ENCODE measurements around the gene PTF1A. TPM values are rescaled to one million over a fixed set of nuclear protein-coding genes. Genes with fewer than 3 reads are reported as not detected.
"Not testable (repeated sequence)": the region's sequence is repeated elsewhere in the genome, so short reads cannot be mapped to it uniquely, and the experiment has no call there.

PTF1A gene
- total RNA-seq, 1 donor from 2014 or later: 0.51 TPM

DNA sequence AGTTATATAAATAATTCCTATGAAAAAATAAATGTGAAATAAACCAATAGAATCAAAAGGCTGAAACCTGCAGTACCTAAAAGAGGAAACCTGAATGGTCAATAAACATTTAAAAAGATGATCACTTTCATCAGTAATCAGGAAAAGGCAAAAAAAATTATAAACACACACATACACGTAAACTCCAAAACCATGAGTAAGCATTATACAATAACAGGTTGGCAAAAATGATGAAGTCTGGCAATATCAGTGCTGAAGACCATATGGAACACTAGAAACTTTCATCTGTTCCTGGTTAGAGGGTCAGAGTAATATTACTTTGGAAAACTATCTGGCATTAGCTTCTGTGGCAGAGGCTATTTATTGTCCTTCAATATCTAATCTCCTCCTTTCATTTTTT, 38.5 kb downstream of the PTF1A start:
- Mint-ChIP-seq H3K4me1 (ENCODE audit: unreplicated experiment) (no peaks in the 10 kb centered on the region), H3K27me3 (peaks cover 32% of the 10 kb centered on the region), H3K27ac (no peak overlapping the region), H3K36me3 (no peaks in the 10 kb centered on the region), H3K9me3 (no peaks in the 10 kb centered on the region), H3K4me3 (no peak overlapping the region)
- DNase-seq (ENCODE audit: extremely low spot score, unreplicated experiment): no peak
- TF ChIP-seq, protein P1, sequence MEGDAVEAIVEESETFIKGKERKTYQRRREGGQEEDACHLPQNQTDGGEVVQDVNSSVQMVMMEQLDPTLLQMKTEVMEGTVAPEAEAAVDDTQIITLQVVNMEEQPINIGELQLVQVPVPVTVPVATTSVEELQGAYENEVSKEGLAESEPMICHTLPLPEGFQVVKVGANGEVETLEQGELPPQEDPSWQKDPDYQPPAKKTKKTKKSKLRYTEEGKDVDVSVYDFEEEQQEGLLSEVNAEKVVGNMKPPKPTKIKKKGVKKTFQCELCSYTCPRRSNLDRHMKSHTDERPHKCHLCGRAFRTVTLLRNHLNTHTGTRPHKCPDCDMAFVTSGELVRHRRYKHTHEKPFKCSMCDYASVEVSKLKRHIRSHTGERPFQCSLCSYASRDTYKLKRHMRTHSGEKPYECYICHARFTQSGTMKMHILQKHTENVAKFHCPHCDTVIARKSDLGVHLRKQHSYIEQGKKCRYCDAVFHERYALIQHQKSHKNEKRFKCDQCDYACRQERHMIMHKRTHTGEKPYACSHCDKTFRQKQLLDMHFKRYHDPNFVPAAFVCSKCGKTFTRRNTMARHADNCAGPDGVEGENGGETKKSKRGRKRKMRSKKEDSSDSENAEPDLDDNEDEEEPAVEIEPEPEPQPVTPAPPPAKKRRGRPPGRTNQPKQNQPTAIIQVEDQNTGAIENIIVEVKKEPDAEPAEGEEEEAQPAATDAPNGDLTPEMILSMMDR (conservative IDR thresholded peaks at IDR 0.05): no peak

DNA sequence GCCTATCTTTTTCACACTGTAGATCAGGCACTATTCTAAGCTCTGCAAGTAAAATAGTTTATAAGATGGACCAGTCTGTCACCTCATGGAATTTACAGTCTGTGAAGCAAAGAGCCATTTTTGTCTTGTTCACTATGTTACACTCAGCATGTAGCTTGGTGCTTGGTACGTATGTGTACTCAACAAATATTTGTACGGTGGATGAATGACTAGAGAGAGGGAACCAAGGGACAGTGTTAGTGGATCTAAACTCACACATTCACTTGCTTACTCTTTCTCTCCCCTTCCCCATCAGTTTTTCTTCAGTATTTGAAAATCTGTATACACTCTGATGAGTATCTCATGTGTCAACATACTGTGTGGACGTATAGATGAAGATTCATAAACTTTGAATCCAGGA, 45.9 kb downstream of the PTF1A start:
- no peak for DNase-seq (ENCODE audit: extremely low spot score, unreplicated experiment)
- Mint-ChIP-seq H3K36me3 (no peaks in the 10 kb centered on the region), H3K27me3 (peaks cover 4% of the 10 kb centered on the region), H3K4me3 (no peak overlapping the region), H3K9me3 (no peaks in the 10 kb centered on the region), H3K4me1 (ENCODE audit: unreplicated experiment) (no peaks in the 10 kb centered on the region), H3K27ac (no peak overlapping the region)
- TF ChIP-seq, protein P1 (conservative IDR thresholded peaks at IDR 0.05): no peak

DNA sequence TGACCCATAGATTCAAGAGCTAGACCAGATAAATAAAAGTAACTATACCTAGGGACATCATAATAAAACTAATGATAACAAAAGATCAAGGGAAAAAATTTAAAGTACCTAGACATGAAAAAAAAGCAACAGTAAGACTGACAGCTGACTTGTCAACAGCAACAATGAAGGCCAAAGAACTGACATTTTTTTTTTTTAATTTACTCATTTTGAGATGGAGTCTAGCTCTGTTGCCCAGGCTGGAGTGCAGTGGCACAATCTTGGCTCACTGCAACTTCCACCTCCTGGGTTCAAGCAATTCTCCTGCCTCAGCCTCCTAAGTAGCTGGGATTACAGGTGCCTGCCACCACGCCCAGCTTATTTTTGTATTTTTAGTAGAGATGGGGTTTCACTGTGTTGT, 49.7 kb downstream of the PTF1A start:
- not testable (repeated sequence) for H3K36me3 Mint-ChIP-seq; H3K4me3 Mint-ChIP-seq; DNase-seq (ENCODE audit: extremely low spot score, unreplicated experiment); H3K27me3 Mint-ChIP-seq; H3K9me3 Mint-ChIP-seq; H3K4me1 Mint-ChIP-seq (ENCODE audit: unreplicated experiment); H3K27ac Mint-ChIP-seq

Other genes starting within 250 kb of the PTF1A start
- gene MSRB2, start 96.7 kb upstream of the PTF1A start, total RNA-seq (ENCODE audit: low replicate concordance): 22.6 and 26.6 TPM in 2 replicates
- gene C10orf67, start 152.5 kb downstream of the PTF1A start, total RNA-seq (ENCODE audit: low replicate concordance): 0.12 and 0.17 TPM in 2 replicates
- 16.1 and 20.9 TPM in 2 replicates for gene OTUD1, start 246.8 kb downstream of the PTF1A start, total RNA-seq (ENCODE audit: low replicate concordance)